BE2C (cell line): Measurements from ENCODE around the gene PFN1.

ENCODE experiments used
- DNase-seq: peaks from one replicate; pipeline ENCODE4 v3.0.0-alpha.2; 2020
- H3K27me3 ChIP-seq: fragments of 250-450 bp; sonication (Bioruptor Pico); 2 replicates; pipeline ENCODE4 v1.5.1; 2020; ENCODE audit warnings: mild to moderate bottlenecking
- H3K36me3 ChIP-seq: fragments of 250-450 bp; sonication (Bioruptor Pico); 2 replicates; pipeline ENCODE4 v1.5.1; 2020; ENCODE audit warnings: mild to moderate bottlenecking
- H3K4me1 ChIP-seq: fragments of 250-450 bp; sonication (Bioruptor Pico); 2 replicates; pipeline ENCODE4 v1.5.1; 2020
- H3K4me3 ChIP-seq: 2 replicates; pipeline ENCODE4 v1.5.1; 2011; ENCODE audit warnings: low read depth, low read length
- H3K9me3 ChIP-seq: fragments of 250-450 bp; sonication (Bioruptor Pico); 2 replicates; pipeline ENCODE4 v1.5.1; 2020
- CTCF ChIP-seq: IDR thresholded peaks from 2 replicates; pipeline ENCODE4 v1.5.1; 2012; ENCODE audit warnings: mild to moderate bottlenecking, low read depth, low read length

The PFN1 gene

GRCh38 chr17:4900231-4901107, 47.9 kb downstream of the PFN1 start:
- Histone ChIP-seq H3K9me3 (no peaks in the 10 kb centered on the region), H3K4me1 (no peaks in the 10 kb centered on the region), H3K4me3 (no peak overlapping the region), H3K36me3 (no peaks in the 10 kb centered on the region; the same call in 1 of the 2 replicates), H3K27me3 (no peaks in the 10 kb centered on the region)
- DNase-seq: no peak
- no peak for TF ChIP-seq CTCF

- no peak within 1 kb of the TSS for H3K4me3 ChIP-seq
- no peak for TF ChIP-seq CTCF
- no peak for DNase-seq
These were observed 48.7 kb downstream of the PFN1 start, which contains the start of gene C17orf107 for GRCh38 chr17:4899341-4900230. Gene C17orf107, plus strand, starts transcription at chr17:4899536. Its CDS starts 227 bp downstream, at chr17:4899763.

GRCh38 chr17:4898927-4899326, 49.4 kb downstream of the PFN1 start:
- no peaks in the 10 kb centered on the region for H3K4me1 ChIP-seq
- no peak for DNase-seq
- no peaks in the 10 kb centered on the region for H3K9me3 ChIP-seq
- no peaks in the 10 kb centered on the region; the same call in 1 of the 2 replicates for H3K36me3 ChIP-seq
- H3K4me3 ChIP-seq: no peak overlapping the region
- H3K27me3 ChIP-seq: no peaks in the 10 kb centered on the region
- no peak for TF ChIP-seq CTCF

More at GRCh38 chr17:4899341-4900230, 48.7 kb downstream of the PFN1 start, which contains the start of gene C17orf107:
- Histone ChIP-seq H3K4me1 (no peaks in the 10 kb centered on the region), H3K36me3 (no peaks in the 10 kb centered on the region; the same call in 1 of the 2 replicates), H3K27me3 (no peaks in the 10 kb centered on the region), H3K9me3 (no peaks in the 10 kb centered on the region)

- no peak overlapping the region for H3K4me3 ChIP-seq
- DNase-seq: no peak
- no peaks in the 10 kb centered on the region for H3K27me3 ChIP-seq
- TF ChIP-seq CTCF: no peak
- no peaks in the 10 kb centered on the region for H3K4me1 ChIP-seq
- no peaks in the 10 kb centered on the region; the same call in 1 of the 2 replicates for H3K36me3 ChIP-seq
- no peaks in the 10 kb centered on the region for H3K9me3 ChIP-seq
These were observed 50.0 kb downstream of the PFN1 start for GRCh38 chr17:4898351-4898750.

GRCh38 chr17:4897785-4898184, 50.5 kb downstream of the PFN1 start:
- no peaks in the 10 kb centered on the region for H3K9me3 ChIP-seq
- H3K4me1 ChIP-seq: no peaks in the 10 kb centered on the region
- no peak for TF ChIP-seq CTCF
- no peak overlapping the region for H3K4me3 ChIP-seq
- H3K27me3 ChIP-seq: no peaks in the 10 kb centered on the region
- H3K36me3 ChIP-seq: no peaks in the 10 kb centered on the region; the same call in 1 of the 2 replicates
- no peak for DNase-seq
